Right ventricle myocardium inferior (tissue), 1 donor: Measurements from ENCODE around the gene CLP1. TPM values are rescaled to one million over a fixed set of nuclear protein-coding genes. Genes with fewer than 3 reads are reported as not detected.
A peak's percentile ranks its signal among the peaks of the same experiment; 100 is the strongest.

Experiments
- ATAC-seq: fragments of 200-7000 bp; cut with Tn5 transposase; one replicate; pipeline ENCODE4 v1.9.1; 2020; ENCODE audit warnings: mild to moderate bottlenecking, moderate library complexity
- DNase-seq: peaks from one replicate; pipeline ENCODE4 v3.0.0; 2021; ENCODE audit errors: missing footprints
- intact Hi-C: fragments of 100-400 bp; cut with DNase I; formaldehyde crosslinking; loops from one replicate; pipeline ENCODE4 v1.11.0; 2022
- total RNA-seq: library from RNA; stranded (reverse); fragmentation: NEBNext Ultra II Directional; extraction: Animal tissue kit (Norgen Biotek cat#: 25700); gene quantifications from one replicate; pipeline ENCODE4 v1.2.1, GENCODE V29; 2021
- donor health status: DM: no; HTN: yes; CAD: no; lungs with severe emphysema.

The CLP1 gene
- total RNA-seq, 1 donor from 2014 or later, result 6.2 TPM

DNA sequence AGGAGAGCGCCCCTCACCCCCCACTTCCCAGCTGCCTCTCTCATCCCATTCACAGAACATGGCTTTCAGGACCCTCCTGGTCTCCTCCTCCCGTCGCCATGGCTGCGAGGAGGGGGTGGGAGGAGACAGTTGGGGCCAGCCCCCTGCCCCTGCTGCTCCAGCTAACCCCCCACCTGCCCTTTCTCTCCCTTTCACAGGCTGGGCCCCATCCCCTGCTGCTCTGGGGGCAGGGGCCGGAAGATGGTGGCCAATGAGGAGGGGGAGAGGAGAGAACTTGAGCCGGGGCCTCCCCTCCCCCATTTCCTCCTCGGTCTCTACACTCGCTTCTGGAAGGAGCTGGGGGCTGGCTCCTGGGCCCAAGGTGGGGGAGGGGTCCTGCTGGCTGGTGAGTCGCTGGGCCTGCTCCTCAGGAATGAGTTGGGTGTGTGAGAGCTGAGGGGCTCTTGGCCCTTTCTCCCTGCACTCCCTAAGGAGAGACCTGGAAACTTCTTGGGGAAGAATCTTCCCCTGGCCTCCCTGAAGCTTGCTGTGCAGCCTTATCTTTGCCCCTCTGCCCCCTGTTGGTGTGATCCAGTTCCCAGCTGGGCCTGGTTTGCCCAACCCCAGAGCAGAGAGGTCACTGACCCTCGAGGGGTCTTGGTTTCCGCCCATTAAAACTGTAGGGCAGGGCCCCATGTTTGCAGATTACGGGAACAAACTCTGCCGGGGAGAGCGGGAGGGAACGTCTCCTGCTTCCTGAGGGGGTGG, 18.1 kb upstream of the CLP1 start:
- intact Hi-C loops, result loop anchor here (2.0 to 5.0 kb wide), 2 partner anchors 183 to 292 kb away; no protein-coding TSS in a partner anchor

DNA sequence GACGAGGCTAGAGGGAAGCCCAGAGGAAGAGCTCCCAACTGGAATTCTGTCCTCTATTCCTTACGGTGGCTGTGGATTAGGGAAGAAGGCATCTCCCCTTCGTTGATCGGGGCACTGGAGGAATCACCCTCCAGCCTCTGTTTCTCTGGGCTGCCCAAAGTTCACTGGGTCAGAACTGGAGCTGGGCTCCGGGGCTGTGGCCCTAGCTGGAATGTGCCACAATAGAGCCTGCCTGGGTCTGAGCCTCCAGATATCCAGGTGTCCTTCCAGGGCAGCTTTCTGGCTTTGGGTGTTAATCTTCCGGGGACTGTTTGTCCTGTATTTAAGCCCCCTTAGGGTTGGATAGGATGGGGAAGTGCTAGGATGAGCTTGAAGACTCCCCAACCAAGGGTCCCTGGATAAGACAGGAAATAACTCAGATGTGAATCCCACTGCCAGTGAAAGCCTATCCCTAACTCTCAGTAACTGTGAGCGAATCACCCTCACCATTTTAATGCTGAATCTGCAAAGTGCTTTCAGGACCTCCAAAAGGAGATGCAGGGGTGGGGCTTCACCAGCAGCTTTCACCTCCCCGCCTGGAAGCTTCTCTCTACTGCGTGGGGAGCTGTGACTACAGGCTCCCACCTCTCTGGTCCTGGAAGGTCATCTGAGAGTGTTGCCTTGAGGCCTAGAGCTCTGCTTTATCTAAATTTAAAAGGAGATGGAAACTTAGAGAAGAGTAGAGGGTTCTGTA, 17.3 kb upstream of the CLP1 start:
- ATAC-seq (no peak), DNase-seq (no peak)
- intact Hi-C loops, result loop anchor here (2.0 to 5.0 kb wide), 2 partner anchors 183 to 293 kb away; no protein-coding TSS in a partner anchor

More for the DNA sequence above, 18.1 kb upstream of the CLP1 start:
- DNase-seq (no peak), ATAC-seq (no peak)

DNA sequence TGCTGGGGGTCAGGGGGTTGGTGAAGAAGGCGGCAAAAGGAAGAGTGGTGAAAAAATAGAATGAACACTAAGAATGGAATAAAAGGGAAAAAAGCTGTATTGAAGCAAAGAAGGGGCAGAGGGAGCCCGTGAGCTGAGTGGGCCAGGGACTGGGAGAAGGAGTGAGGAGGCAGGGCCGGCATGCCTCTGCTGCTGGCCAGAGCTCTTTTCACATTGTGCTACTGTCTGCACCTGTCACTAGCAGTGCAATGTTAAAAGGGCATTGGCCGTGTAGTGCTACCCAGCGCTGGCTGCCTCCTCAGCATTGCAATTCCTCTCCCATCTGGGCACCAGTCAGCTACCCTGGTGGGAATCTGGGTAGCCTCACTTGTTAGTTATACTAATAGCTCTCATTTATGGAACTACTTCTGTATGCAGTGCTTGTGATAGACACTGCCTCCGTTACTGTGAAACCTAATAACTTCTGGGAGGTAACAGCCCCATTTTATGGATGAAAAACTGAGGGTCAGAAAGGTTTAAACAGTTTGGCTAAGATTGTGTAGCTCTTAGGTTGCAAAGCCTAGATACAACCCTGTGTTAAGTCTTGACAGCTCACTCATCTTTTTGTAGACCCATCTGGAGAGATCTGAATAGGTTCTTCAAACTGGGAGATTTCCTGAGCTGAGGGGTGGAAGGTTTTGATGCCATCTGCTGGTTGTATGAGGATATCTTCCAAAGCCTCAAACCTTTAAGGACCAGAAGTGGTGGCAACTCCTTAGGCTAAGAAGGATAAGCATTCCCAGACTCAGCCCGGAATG, 16.4 kb upstream of the CLP1 start:
- intact Hi-C loops, result loop anchor here (2.0 to 5.0 kb wide), 2 partner anchors 184 to 294 kb away; no protein-coding TSS in a partner anchor
- no peak for DNase-seq

DNA sequence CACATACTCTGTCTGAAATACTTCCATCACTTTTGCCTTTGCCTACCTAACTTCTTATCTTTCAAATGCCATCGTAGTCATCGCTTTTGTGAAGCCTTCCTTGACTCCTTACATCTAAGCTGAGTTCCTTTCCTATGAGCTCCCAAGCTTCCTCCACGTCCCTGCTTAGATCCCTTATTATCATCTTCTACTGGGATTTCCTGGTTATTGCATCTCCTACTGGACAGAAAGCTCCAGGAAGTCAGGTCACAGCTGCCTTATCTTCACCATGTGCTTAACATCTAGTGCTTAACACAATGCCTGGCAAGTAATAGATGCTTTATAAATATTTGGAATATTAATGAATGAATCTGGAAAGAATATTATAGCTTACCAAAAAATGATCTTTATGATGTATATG, 13.8 kb upstream of the CLP1 start:
- intact Hi-C loops, result loop anchor here (2.0 to 5.0 kb wide), 2 partner anchors 75 to 297 kb away; no protein-coding TSS in a partner anchor

More for the DNA sequence above, 16.4 kb upstream of the CLP1 start:
- peak; percentile 36 for ATAC-seq

DNA sequence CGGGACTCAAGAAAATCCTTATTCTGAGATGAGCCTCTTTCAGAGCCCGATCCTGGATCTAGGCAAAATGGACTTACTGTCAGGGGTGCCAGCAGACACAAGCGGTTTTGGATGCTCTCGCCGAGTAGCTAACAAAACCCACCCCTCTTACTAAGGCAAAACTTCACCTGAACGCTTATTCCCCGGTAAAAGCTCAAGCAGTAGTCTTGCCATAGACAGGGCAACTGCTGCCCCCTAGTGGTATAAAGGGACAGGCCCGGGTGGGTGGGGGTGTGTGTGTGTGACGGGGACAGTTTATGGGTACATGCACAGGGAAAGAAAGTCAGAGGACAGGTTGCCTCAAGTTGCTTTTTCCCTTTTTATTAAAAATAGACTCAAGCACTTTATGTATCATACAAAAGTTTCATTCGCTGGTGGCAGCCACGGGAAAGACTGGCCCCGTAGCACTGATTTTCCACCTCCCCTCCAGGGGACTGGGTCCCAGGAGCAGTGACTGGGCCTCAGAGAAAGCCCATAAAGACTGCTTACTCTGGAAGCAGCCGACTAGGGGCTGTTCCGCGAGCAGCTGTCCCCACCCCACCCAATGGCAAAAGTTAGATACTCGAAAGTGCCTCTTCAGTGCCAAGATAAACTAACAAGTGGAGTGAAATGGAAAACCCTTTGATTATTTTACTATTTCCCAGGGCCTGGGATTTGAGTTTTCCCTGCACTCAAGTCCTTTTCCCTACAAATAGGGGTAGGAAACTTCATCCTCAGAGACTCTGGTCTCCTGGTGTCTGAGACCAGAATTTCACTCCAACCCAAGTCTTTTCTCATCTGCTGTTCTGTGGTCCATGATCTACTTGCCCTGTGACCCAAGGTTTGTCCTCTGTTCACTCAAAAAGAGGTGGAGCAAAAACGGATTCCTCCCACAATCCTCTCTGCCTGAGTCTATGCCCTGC, 12.5 kb upstream of the CLP1 start:
- DNase-seq (peak; percentile 88), ATAC-seq (peak; percentile 76)
- intact Hi-C loops, result loop anchor here (2.0 to 5.0 kb wide), 2 partner anchors 76 to 298 kb away; no protein-coding TSS in a partner anchor

More for the DNA sequence above, 13.8 kb upstream of the CLP1 start:
- ATAC-seq (no peak), DNase-seq (no peak)

DNA sequence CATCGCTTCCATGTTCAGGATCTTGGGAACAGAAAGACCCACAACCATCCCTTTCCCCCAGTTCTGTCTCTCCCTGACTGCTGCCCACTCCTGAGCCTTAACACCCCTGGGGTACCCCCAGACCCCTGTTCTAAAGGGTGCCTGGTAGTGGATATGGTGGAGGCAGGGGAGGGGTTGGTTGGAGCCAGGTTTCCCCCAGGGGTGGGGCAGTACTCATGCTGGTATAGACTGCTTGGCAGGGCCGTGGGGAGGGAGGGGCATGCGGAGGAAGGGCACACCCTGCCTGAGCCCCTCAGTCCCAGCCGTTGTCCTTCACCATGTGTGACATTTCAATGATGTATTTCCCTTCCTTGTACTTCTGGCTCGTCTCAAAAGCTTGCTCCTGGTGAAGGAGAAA, 11.9 kb upstream of the CLP1 start:
- intact Hi-C loops, result loop anchor here (2.0 kb wide), 1 partner anchor 77 kb away; no protein-coding TSS in a partner anchor
- ATAC-seq (peak; percentile 9), DNase-seq (no peak)

DNA sequence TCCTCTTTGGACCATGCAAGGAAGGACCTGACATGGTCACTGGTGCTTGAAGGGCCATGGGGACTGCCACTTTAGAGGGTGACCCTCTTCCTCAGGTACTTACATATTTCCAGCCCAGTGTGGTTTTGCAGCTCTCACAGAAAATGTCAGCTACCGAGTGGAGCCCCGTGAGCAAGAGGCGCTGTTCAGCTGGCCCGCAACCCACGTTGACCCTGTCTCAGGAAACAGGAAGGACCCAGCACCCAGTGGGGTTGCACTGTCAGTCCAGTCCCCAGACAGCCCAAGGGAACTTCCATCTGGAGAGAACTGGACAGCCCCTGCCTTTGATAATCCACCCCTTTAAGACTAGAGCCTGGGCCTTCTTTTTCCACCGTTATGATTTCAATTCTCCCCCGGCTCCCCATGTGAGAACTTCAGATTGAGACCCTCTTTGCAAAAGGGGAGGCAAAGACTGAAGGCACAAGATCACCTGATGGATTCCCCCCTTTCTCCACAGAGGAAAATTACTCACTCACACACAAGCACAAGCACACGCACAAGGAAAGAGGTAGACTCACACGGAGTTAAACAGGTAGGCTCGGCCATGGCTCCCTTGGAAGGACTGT, 11.3 kb upstream of the CLP1 start:
- DNase-seq (no peak), ATAC-seq (no peak)

DNA sequence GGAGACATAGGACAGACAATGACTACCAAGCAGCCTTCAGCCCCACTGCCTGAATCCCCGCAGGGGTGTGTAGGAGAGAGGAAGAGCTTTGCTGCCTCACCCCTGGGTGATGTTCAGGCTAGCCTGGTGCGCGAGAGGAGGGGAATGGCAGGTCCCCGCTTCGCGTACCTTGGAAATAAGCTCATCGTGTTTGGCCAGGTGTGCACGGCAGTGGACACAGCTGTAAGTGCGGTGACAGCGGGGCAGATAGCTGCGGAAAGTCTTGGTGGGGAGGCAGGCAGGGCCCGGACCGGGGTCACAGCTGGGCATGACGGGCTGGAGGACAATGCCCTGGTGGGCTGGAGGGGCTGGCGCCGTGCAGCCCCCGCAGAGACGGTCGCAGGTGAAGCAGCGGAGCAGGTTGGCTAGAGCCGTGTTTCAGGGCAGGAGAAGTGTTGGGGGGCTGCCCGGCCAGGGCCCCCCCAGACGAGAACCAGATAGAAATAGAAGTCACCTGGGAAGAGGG, 10.7 kb upstream of the CLP1 start:
- ATAC-seq (no peak), DNase-seq (no peak)
- intact Hi-C loops, result no loop called here

More for the DNA sequence above, 11.3 kb upstream of the CLP1 start:
- intact Hi-C loops, result no loop called here

DNA sequence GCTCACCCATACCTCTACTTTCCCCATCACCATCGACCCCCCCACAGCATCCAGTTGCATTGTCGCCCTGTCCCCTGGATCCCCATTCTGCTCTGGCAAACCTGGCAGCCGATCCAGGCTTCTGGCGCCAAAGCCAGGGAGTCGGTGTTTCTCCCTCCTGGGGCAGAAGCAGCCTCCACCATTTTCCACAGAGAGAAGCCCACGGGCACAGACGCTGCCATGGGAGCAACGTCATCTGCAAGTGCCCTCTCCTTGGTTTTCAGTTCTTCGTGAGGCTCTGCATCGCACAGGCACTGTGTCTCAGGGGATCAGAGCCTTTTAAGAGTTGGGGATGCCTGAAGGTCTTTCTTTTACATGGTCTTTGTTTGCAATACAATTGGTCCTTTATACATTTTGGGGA, 10.2 kb upstream of the CLP1 start:
- DNase-seq (no peak), ATAC-seq (no peak)
- intact Hi-C loops, result no loop called here

DNA sequence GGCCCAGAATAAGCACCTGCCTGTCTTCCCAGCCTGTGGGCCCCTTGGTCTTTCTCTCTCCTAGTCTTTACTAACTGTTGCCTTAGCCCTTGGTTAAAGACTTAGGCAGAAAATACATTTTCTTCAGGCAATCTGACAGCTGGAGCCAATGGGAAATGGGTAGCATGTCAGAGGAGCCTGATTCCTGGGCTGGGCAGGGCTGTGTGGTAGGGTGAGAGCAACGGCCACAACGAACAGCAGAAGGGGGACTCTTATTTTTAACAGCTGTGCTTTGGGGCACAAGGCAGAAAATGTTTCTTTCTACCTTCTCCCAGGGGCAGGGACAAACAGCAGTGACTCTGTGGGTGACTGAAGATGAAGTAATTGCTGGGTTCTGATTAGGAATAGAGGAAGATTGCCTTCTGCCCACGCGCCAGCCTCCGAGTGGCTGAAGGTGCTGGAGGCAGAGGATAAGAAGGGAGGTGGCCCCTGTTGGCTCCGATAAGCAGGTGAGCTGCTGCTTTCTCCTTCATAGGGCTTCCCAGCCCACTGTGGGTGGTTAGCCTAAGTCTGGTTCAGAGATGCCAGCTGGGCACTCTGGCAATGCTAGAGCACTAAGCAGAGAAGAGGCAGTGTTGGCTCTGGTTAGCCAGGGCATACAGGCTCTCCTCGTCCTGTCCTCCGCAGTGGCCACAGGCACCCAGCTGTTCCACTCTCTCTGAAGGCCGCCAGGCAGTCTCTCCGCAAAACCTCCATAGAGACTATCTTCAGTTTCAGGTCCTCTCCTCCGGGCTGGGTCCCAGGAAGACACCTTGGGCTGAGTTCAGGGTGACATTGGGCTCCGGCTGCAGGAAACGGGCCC, 9.4 kb upstream of the CLP1 start:
- no peak for DNase-seq
- intact Hi-C loops, result no loop called here
- ATAC-seq, result no peak

DNA sequence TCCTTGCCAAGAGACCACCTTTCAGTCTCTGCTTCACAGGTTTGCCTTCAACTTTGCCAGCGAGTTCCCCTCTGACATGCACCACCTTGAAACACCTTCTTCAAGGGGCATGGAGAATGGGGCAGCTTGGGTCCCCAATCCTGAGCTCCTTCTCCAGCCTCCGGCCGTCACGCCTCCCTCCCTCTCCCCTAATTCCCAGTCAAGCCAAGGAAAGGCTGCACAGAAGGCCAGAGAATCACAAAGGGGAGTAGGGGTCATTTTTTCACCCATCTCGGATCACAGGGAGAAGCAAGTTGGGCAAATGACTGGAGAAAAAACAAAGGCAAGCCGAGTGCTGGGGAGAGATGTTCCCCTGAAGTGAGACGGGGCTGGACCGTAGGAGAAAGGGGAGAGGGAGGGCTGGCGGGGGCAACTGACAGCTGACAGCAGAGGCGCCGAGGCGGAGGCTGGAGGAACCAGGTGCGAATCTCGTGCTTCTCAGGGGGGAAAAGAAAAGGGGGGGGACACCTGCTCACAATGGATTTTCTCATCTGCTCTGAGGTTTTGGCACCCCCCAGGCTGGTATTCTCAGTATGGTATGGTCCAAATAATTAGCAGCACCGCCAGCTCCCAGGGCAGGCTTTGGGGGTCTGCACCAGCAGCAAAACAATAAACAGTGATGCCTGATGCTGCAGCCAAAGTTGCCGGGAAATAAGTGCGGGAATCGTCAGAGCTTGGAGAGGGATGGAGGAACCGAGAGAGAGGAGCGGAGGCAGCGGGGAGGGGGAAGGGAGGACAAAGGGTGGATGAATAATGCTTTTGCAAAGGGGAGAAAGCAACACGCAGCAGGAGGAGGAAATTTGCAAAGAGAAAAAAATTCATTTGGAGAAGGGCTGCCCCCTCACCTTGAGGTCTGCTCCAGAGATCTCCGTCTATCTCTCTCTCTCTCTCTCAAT, 8.5 kb upstream of the CLP1 start:
- intact Hi-C loops, result no loop called here
- ATAC-seq, result no peak
- no peak for DNase-seq

DNA sequence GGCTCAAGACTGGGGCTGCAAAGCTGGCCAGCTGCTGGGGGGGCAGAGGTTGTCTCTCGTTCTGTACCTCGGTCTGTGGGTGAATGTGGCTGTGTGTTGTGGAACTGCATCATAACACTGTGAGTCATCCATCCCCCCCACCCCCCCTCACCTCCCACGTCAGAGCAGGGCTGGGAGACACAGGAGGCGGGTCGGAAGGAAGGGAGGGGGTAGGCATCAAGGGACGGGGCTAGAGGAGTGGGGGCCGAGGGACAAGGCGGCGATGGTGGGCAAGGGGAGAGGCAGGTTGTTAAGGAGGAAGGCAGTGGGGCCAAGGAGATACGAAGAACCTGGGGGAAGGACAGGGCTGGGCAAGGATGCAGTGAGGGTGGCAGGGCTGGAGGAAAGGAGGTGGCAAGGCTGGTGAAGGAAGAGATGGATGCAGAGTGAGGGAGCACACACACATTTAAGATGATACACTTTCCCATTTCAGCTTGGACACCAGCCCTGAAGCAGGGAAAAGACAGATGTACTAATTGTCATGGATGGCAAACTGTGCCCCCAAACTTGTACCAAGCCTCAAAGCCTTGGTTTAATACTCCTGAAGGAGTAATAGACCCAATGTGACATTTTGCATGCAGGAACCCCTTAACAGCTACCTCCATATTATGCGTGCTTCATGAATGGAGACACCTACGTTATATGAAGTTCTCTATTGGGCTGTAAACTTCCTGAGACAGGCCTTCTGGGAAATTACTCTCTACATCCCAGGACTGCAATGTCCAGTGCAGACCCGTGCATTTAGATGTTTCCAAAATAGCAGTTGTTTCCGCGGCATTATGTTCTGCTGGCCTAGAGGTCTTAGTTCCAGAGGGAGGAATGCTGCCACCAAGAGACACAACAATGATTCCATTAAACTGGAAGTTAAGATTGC, 7.5 kb upstream of the CLP1 start, which contains the start of gene YPEL4:
Gene YPEL4, minus strand, starts transcription at position 87 of the 913 bp plus-strand sequence. CDS start 2,805 bp downstream, outside the sequence.
- intact Hi-C loops, result no loop called here
- ATAC-seq (peak; percentile 50), DNase-seq (no peak)

DNA sequence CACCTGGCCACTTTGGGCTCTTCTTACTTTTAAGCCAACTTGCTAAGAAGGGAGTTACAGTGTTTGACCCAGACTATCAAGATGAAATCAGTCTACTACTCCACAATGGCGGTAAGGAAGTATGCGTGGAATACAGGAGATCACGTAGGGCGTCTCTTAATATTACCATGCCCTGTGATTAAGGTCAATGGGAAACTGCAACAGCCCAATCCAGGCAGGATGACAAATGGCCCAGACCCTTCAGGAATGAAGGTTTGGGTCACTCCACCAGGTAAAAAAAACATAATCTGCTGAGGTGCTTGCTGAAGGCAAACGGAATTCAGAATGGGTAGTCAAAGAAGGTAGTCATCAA, 6.8 kb upstream of the CLP1 start:
- intact Hi-C loops, result no loop called here
- no peak for ATAC-seq
- no peak for DNase-seq

DNA sequence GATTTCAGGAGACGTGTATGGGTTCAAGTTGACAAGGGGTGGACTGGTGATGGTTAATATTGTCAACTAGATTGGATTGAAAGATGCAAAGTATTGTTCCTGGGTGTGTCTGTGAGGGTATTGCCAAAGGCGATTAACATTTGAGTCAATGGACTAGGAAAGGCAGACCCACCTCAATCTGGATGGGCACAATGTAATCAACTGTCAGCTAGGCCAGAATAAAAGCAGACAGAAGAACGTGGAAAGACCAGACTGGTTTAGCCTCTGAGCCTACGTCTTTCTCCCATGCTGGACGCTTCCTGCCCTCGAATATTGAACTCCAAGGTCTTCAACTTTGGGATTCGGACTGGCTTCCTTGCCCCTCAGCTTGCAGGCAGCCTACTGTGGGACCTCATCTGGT, 6.2 kb upstream of the CLP1 start:
- ATAC-seq (no peak), DNase-seq (no peak)
- intact Hi-C loops, result no loop called here
